RWPE1 (cell line): ENCODE data around the gene LRR1.

Experiments used
- CTCF ChIA-PET: fragments of 350-600 bp; sonication (Branson Sonifier 250); formaldehyde crosslinking; extraction: SDS; loops from one replicate; lab custom pipeline; 2021; lab: Yijun Ruan, JAX
- POLR2A ChIA-PET: fragments of 400-600 bp; formaldehyde crosslinking; extraction: SDS; loops from one replicate; lab custom pipeline; 2020; ENCODE audit warnings: antibody characterized with exemption; ENCODE audit not compliant: low non-redundant PET; lab: Yijun Ruan, JAX
- DNase-seq: peaks from one replicate; pipeline ENCODE4 v3.0.0; 2012; ENCODE audit warnings: low spot score
- H3K27ac ChIP-seq: fragments of 450-650 bp; 2 replicates; pipeline ENCODE4 v1.5.1; 2017
- CTCF ChIP-seq: fragments of 450-650 bp; conservative IDR thresholded peaks from 2 replicates; pipeline ENCODE4 v1.5.1; 2017; ENCODE audit warnings: low read depth, mild to moderate bottlenecking

Gene LRR1

GRCh38 chr14:49636866-49637265 is 38.1 kb downstream of the LRR1 start:
- ChIA-PET CTCF (no interaction called here), POLR2A (no interaction called here)
- no peak for TF ChIP-seq CTCF
- no peak for DNase-seq
- no peak overlapping the region for H3K27ac ChIP-seq

DNA sequence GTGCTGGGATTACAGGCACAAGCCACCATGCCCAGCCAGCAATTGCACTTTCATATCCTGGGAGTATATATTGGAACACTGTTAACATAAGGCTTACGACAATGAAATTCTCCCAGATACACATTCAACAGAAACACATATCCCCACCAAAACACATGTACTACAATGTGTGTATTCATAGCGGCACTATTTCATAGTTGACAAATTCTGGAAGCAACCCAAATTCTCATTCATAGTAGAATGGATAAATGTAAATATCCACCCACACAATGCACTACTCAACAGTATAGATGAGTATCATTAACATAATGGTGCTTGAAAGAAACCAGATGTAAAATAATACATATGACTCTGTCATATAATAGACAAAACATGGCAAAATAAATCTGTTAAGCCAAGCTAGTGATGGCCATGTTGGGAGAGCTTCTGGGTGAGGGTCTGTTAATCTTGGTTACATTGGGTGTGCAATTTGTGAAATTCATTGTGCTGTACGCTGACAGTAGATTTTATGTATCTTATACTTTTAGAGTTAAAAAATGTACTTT is 38.9 kb downstream of the LRR1 start:
- H3K27ac ChIP-seq = no peak overlapping the region
- no peak for TF ChIP-seq CTCF
- ChIA-PET POLR2A (no interaction called here), CTCF (no interaction called here)
- no peak for DNase-seq

DNA sequence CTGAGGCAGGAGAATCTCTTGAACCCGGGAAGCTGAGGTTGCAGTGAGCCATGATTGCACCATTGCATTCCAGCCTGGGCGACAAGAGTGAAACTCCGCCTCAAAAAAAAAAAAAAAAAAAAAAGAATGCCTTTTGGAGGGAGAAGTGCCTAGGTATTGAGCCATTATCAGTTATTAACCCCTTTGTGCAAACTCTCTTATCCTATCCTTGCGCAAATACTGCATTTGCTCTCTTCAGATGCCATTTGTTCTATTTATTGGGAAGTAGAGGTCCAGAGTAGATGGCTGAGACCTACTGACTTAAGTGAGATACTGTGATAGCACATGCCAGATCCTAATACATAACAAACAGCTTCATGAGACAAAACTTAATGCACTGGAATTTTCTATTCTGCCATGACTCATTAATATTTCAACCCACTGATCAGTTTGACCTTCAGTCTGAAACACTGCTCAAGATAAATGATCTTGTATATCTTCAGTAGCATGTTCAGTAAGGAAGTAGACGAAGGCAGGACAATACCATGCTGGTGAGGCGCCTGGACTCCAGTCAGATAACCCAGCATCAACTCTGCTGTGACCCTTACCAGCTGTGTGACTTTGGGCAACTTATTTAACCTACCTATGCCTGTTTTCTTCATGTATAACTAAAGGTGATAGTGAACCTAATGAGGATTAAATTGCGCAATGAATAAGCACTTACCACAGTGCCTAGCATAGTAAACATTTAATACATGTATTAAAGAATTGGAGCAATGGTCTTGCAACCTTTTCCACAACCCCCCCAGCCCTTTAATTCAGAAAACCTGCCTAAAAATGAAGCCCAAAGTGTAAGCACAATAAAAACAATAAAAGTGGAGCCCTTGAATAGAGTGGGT is 42.0 kb downstream of the LRR1 start:
- ChIA-PET POLR2A (no interaction called here), CTCF (interaction anchor here (0.6 to 0.7 kb wide), 2 partner anchors 19 to 466 kb away, joined by 3 to 4 read pairs; no protein-coding TSS in a partner anchor)
- H3K27ac ChIP-seq = no peak overlapping the region
- TF ChIP-seq CTCF = no peak
- no peak for DNase-seq

- DNase-seq = no peak
- no peak for TF ChIP-seq CTCF
- ChIA-PET CTCF (no interaction called here), POLR2A (no interaction called here)
- H3K27ac ChIP-seq = no peak overlapping the region
These were observed 43.0 kb downstream of the LRR1 start for GRCh38 chr14:49641697-49642129.

- POLR2A ChIA-PET = no interaction called here
- no peak for TF ChIP-seq CTCF
- H3K27ac ChIP-seq = no peak overlapping the region
These were observed 43.4 kb downstream of the LRR1 start for GRCh38 chr14:49642163-49642562.

GRCh38 chr14:49653508-49653907 is 54.8 kb downstream of the LRR1 start:
- POLR2A ChIA-PET = no interaction called here
- TF ChIP-seq CTCF = no peak
- no peak overlapping the region for H3K27ac ChIP-seq
- DNase-seq = no peak
- CTCF ChIA-PET = interaction anchor here (0.6 kb wide), 1 partner anchor 10 kb away, joined by 5 read pairs; no protein-coding TSS in a partner anchor

More at GRCh38 chr14:49642163-49642562, 43.4 kb downstream of the LRR1 start:
- no peak for DNase-seq
- CTCF ChIA-PET = no interaction called here
